Activated T-helper 17 cell treated with anti-CD3 and anti-CD28 coated beads, Interleukin-2, amount 50 U/mL, for 72 hours (primary cell): Measurements from ENCODE around the gene SRGAP3. TPM values are rescaled to one million over a fixed set of nuclear protein-coding genes. Genes with fewer than 3 reads are reported as not detected.

Experiments used
- ATAC-seq: fragments of 150-1000 bp; cut with Tn5 transposase; replicated peaks from 2 replicates; pipeline ENCODE4 v1.10.0; 2021; ENCODE audit warnings: mild to moderate bottlenecking, moderate library complexity
- H3K27ac Mint-ChIP-seq: one replicate; pipeline ENCODE4 v1.8.0; 2022; ENCODE audit warnings: mixed read lengths
- H3K27me3 Mint-ChIP-seq: one replicate; pipeline ENCODE4 v1.8.0; 2022; ENCODE audit warnings: mixed read lengths
- H3K36me3 Mint-ChIP-seq: one replicate; pipeline ENCODE4 v1.8.0; 2022; ENCODE audit warnings: low read depth, mild to moderate bottlenecking, mixed read lengths
- H3K4me1 Mint-ChIP-seq: one replicate; pipeline ENCODE4 v1.8.0; 2022; ENCODE audit warnings: mixed read lengths
- H3K4me3 Mint-ChIP-seq: one replicate; pipeline ENCODE4 v1.8.0; 2022; ENCODE audit warnings: mild to moderate bottlenecking, mixed read lengths
- H3K9me3 Mint-ChIP-seq: one replicate; pipeline ENCODE4 v1.8.0; 2022; ENCODE audit warnings: mixed read lengths
- total RNA-seq, 2 donors: library from RNA; stranded (reverse); gene quantifications; one replicate each; pipeline ENCODE4 v1.2.3, GENCODE V29; 2022

The SRGAP3 gene
- total RNA-seq, 2 donors from 2014 or later = 0.97 to 3.9 TPM

DNA sequence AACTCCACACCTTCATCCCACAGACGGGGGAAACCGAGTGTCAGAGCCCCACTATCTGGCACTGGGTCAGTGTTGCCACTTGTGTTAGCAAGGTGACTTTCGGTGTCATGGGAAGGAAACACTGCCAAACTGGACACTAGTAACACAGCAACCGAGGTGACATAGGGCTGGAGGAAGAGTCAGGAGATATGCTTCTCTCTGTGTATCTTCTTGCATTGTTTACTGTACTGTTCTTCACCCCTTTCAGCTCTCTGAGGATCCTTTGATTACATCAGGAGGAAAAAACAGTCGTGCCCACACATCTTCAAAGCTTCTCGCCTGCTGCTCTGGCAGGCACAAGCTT, 176.8 kb downstream of the SRGAP3 start:
- Mint-ChIP-seq H3K4me1 (no peaks in the 10 kb centered on the region), H3K4me3 (no peak overlapping the region), H3K27ac (no peak overlapping the region), H3K27me3 (no peaks in the 10 kb centered on the region), H3K36me3 (no peaks in the 10 kb centered on the region), H3K9me3 (no peaks in the 10 kb centered on the region)
- no peak for ATAC-seq

DNA sequence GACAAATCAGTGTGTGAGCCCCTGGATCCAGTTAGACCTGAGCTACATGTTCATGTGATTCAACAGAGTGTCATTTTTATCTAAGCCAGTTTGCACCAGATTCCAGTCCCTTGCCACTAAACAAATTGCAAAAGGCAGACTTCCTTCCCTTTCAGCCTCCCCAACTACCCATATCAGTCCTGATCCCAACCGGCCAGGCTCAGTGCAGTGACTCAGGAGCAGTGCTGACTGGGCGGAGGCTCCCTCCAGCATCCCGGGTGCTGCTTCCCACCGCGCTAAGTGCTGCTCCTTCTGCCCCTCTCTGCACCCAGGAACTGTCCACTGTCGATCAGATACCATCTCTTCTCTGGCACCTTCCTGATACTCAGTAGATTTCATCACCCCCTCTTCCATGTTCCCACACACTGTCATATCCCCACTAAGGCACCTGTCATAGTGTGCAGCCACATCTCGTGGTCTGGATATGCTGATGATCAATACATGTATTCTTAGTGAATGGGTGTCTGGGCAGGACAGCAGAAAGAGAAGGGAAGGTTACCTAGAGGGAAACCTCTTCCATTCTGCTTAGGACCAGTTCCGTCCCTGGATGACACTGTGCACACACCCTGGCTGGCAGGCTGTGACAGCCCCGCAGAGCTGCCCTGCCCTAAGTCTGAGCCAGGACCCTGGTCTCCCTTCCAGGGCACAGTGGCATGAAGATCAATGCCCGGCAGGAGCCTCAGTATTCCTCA, 177.3 kb downstream of the SRGAP3 start:
- Mint-ChIP-seq H3K27me3 (no peaks in the 10 kb centered on the region), H3K27ac (no peak overlapping the region)
- peak; percentile 21 for ATAC-seq

DNA sequence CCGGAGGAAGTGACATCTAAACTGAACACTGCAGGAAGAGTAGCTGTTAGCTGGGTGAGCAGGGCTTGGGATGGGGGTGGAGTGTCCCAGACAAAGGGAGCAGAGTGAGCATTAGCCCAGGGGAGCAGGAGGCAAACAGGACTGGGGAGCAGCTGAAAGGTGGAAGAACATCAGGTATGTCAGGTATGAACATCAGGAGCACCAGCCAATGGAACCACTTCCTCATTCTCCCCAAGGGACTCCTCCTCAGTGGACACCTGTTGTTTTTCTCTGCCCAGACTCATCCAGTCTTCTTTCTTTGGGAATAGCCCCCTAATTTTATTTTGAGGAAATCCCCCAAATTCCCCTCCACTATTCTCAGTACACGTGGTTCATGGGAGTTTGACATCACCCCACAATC, 178.5 kb downstream of the SRGAP3 start:
- no peak for ATAC-seq
- Mint-ChIP-seq H3K9me3 (no peaks in the 10 kb centered on the region), H3K36me3 (no peaks in the 10 kb centered on the region), H3K27ac (no peak overlapping the region), H3K4me1 (no peaks in the 10 kb centered on the region), H3K4me3 (no peak overlapping the region), H3K27me3 (peaks cover 3% of the 10 kb centered on the region)

More for the DNA sequence above, 177.3 kb downstream of the SRGAP3 start:
- H3K36me3 Mint-ChIP-seq = no peaks in the 10 kb centered on the region
- no peak overlapping the region for H3K4me3 Mint-ChIP-seq
- H3K4me1 Mint-ChIP-seq = no peaks in the 10 kb centered on the region
- H3K9me3 Mint-ChIP-seq = no peaks in the 10 kb centered on the region

DNA sequence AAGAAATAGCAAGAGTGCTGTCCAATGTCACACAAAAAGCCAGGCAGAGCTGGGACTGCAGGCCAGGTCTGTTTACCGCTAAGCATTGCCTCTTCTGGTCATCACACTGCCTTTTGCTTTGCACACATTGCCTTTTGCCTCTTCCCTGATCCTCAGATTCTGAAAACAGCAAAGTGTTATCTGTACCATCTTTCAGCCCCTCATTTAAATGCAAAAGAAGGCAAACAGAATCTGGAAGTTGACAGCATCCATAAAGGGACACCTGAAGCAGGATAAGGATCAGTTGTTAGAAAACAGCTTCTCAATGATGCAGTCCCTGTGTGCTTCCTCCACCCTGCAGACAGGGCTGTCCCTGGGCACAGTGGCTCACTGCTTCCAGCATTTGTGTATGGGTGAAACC, 179.5 kb downstream of the SRGAP3 start:
- Mint-ChIP-seq H3K27ac (no peak overlapping the region), H3K4me3 (no peak overlapping the region), H3K27me3 (peaks cover 3% of the 10 kb centered on the region), H3K36me3 (no peaks in the 10 kb centered on the region), H3K9me3 (no peaks in the 10 kb centered on the region), H3K4me1 (no peaks in the 10 kb centered on the region)
- no peak for ATAC-seq

DNA sequence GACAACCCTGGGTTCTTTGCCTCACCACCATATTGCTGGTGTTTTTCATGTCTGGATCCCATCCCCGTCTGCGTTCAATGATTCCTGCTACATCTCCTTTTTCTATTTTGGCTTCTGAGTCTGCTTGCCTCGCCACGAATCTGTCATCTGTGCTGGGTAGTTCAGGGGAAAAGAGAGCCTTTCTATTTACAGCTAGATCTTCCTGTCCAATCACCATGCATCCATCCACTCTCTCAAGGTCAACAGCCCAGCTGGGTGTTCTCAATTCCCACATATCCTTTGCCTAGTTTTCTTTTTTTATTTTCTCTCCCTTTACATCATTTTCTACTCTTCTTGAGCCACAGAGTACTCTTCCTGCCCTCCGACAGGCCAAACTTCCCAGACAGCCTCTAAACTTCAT, 181.4 kb downstream of the SRGAP3 start:
- no peak overlapping the region for H3K4me3 Mint-ChIP-seq
- no peak overlapping the region for H3K27ac Mint-ChIP-seq
- no peaks in the 10 kb centered on the region for H3K4me1 Mint-ChIP-seq
- no peaks in the 10 kb centered on the region for H3K9me3 Mint-ChIP-seq
- ATAC-seq = no peak
- H3K27me3 Mint-ChIP-seq = peaks cover 3% of the 10 kb centered on the region
- no peaks in the 10 kb centered on the region for H3K36me3 Mint-ChIP-seq

- Mint-ChIP-seq H3K9me3 (peaks cover 3% of the 10 kb centered on the region), H3K4me1 (no peaks in the 10 kb centered on the region), H3K36me3 (no peaks in the 10 kb centered on the region), H3K27me3 (peaks cover 3% of the 10 kb centered on the region), H3K4me3 (no peak overlapping the region), H3K27ac (no peak overlapping the region)
- peak; percentile 46 for ATAC-seq
These were observed 182.0 kb downstream of the SRGAP3 start for GRCh38 chr3:9067352-9067975.

GRCh38 chr3:9066775-9067174, 182.7 kb downstream of the SRGAP3 start:
- Mint-ChIP-seq H3K27ac (no peak overlapping the region), H3K9me3 (peaks cover 4% of the 10 kb centered on the region), H3K36me3 (no peaks in the 10 kb centered on the region), H3K4me3 (no peak overlapping the region), H3K4me1 (no peaks in the 10 kb centered on the region), H3K27me3 (peaks cover 3% of the 10 kb centered on the region)
- no peak for ATAC-seq

DNA sequence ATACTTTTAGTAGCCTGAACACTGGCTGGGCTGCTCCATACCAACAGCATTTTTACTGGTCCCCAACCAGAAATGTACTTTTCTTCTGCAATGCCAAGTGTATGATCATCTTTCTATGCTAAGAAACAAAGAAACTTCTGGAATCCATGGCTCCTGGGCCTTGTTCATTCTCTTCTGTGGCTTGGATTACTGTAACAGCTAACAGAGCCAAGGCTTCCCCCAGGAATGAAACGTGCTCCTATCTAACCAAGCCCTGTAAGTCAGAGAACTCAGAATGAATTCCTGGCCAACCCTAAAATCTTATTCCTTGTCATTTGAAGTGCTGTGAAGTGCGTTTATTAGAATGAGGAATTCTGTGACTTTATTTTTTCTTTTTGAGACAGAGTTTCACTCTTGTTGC, 183.3 kb downstream of the SRGAP3 start:
- Mint-ChIP-seq H3K27me3 (peaks cover 3% of the 10 kb centered on the region), H3K9me3 (peaks cover 4% of the 10 kb centered on the region), H3K36me3 (no peaks in the 10 kb centered on the region), H3K27ac (no peak overlapping the region), H3K4me1 (no peaks in the 10 kb centered on the region), H3K4me3 (no peak overlapping the region)
- ATAC-seq = no peak

DNA sequence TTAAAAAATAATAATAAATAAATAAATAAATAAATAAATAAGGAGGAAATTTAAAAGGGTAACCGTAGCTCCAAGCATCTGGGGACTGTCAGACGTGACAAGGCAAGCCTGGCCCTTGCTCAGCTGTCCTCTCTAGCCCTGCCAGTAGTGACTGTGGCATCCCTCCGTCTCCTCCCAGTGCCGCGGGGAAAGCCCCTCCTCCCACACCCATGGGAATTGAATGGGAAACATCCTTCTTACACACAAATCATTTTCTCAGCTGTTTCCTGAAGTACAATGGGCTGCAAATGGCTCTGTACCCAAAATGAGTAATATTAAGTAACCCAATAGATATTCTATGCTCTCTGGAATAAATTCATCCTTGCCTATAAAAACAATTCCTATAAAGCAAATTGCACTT, 184.6 kb downstream of the SRGAP3 start:
- Mint-ChIP-seq H3K9me3 (peaks cover 4% of the 10 kb centered on the region), H3K27ac (no peak overlapping the region), H3K27me3 (peaks cover 3% of the 10 kb centered on the region), H3K36me3 (no peaks in the 10 kb centered on the region), H3K4me1 (no peaks in the 10 kb centered on the region), H3K4me3 (no peak overlapping the region)
- no peak for ATAC-seq

DNA sequence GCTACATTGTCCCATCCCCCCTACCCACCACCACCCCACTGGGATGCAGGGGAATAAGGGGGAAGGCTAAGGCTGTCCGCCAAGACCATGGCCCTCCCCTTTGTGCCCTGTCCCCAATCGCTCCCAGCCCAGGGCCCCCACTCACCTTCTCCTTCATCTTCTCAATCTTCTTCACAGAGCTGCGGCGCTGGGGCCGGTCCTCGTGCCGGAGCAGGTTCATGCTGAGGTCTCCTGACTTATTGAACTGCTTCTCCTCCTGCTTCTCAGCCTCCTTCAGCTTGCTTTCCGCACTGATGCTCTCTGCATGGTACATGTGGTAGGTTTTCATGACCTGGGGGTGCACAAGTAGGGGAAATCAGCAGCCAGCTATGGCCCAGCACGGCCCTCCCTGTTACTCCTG, 185.2 kb downstream of the SRGAP3 start:
- Mint-ChIP-seq H3K4me3 (no peak overlapping the region), H3K27me3 (peaks cover 3% of the 10 kb centered on the region), H3K9me3 (peaks cover 4% of the 10 kb centered on the region), H3K4me1 (no peaks in the 10 kb centered on the region), H3K27ac (no peak overlapping the region), H3K36me3 (no peaks in the 10 kb centered on the region)
- no peak for ATAC-seq

- H3K9me3 Mint-ChIP-seq = peaks cover 4% of the 10 kb centered on the region
- no peaks in the 10 kb centered on the region for H3K4me1 Mint-ChIP-seq
- H3K27me3 Mint-ChIP-seq = peaks cover 3% of the 10 kb centered on the region
- no peak for ATAC-seq
- no peak overlapping the region for H3K4me3 Mint-ChIP-seq
- H3K36me3 Mint-ChIP-seq = no peaks in the 10 kb centered on the region
- H3K27ac Mint-ChIP-seq = no peak overlapping the region
These were observed 186.9 kb downstream of the SRGAP3 start for GRCh38 chr3:9062570-9062969.

DNA sequence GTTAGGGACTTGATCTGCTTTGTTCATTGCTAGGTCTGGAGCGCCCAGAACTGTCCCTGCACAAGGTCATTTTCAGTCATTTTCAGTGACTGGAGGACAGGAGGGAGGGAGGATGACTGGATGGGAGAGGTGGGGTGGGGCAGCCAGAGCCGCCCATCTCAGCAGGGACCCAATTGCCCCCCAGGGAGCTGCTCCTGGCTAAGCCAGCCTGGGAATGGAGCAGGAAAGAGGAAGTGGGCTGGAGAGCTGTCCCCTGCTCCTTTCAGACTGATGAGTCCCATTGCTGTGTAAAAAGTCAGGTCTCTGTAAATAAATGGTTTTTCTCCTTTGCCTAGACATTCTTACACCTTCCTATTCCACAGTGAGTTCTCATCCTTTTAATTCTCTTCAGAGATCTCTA, 187.8 kb downstream of the SRGAP3 start:
- peaks cover 4% of the 10 kb centered on the region for H3K9me3 Mint-ChIP-seq
- no peaks in the 10 kb centered on the region for H3K27me3 Mint-ChIP-seq
- no peak overlapping the region for H3K27ac Mint-ChIP-seq
- H3K36me3 Mint-ChIP-seq = no peaks in the 10 kb centered on the region
- ATAC-seq = no peak
- H3K4me3 Mint-ChIP-seq = no peak overlapping the region
- H3K4me1 Mint-ChIP-seq = no peaks in the 10 kb centered on the region

GRCh38 chr3:9059489-9060400, 189.7 kb downstream of the SRGAP3 start:
- Mint-ChIP-seq H3K4me1 (no peaks in the 10 kb centered on the region), H3K27ac (no peak overlapping the region), H3K4me3 (no peak overlapping the region), H3K9me3 (peaks cover 4% of the 10 kb centered on the region), H3K27me3 (no peaks in the 10 kb centered on the region), H3K36me3 (no peaks in the 10 kb centered on the region)
- ATAC-seq = no peak

DNA sequence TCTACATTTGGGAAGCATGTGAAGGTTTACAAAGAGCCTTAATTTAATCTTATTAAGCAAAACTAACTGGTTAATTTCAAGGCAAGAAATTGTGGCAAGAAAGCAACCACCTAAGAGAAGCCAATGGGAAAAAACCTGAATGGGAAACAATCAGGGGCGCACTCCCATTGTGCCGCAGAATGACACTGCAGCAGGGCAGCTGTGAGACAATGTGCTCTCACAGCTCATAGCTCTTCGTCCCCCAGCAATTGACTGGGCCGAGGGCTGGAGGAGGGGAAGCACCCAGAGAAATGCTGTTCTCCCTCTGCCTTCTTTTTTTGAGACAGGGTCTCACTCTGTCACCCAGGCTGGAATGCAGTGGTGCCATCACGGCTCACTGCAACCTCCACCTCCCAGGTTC, 192.9 kb downstream of the SRGAP3 start:
- Mint-ChIP-seq H3K4me3 (no peak overlapping the region), H3K27ac (no peak overlapping the region), H3K4me1 (no peaks in the 10 kb centered on the region), H3K9me3 (no peaks in the 10 kb centered on the region), H3K27me3 (no peaks in the 10 kb centered on the region), H3K36me3 (no peaks in the 10 kb centered on the region)
- ATAC-seq = no peak
